GM18867 (cell line): ENCODE results near the gene CARD16.
"Not testable (repeated sequence)": the region's sequence is repeated elsewhere in the genome, so short reads cannot be mapped to it uniquely, and the experiment has no call there.

Source experiments
- ATAC-seq: cut with Tn5 transposase; IDR thresholded peaks from one replicate; pipeline ENCODE4 v1.9.1; 2021; ENCODE audit warnings: mild to moderate bottlenecking, moderate library complexity; ENCODE audit not compliant: unreplicated experiment

Gene CARD16

GRCh38 chr11:105044557-105045524, at the start of gene CARD16:
Gene CARD16 (minus strand): TSS chr11:105045335. CDS start chr11:105045297, 38 bp downstream.
- peak; percentile 100 for ATAC-seq

- ATAC-seq, result no peak
Observed at GRCh38 chr11:105092256-105093239, 47.4 kb upstream of the CARD16 start.

GRCh38 chr11:105081412-105082150, 36.4 kb upstream of the CARD16 start:
- ATAC-seq, result no peak

- not testable (repeated sequence) for ATAC-seq
Observed at GRCh38 chr11:105080171-105080906, 35.2 kb upstream of the CARD16 start.

GRCh38 chr11:105078283-105078682, 33.1 kb upstream of the CARD16 start:
- ATAC-seq, result no peak

- peak; percentile 56 for ATAC-seq
Observed at GRCh38 chr11:105077141-105077790, 32.1 kb upstream of the CARD16 start.

GRCh38 chr11:105074166-105074530, 29.0 kb upstream of the CARD16 start:
- ATAC-seq, result no peak

GRCh38 chr11:105073456-105074165, 28.5 kb upstream of the CARD16 start:
- ATAC-seq, result no peak

- ATAC-seq, result not testable (repeated sequence)
Observed at GRCh38 chr11:105072080-105072479, 26.9 kb upstream of the CARD16 start.

GRCh38 chr11:105071089-105071732, 26.1 kb upstream of the CARD16 start:
- no peak for ATAC-seq

GRCh38 chr11:105070306-105070705, 25.2 kb upstream of the CARD16 start:
- no peak for ATAC-seq

- ATAC-seq, result not testable (repeated sequence)
Observed at GRCh38 chr11:105069749-105070148, 24.6 kb upstream of the CARD16 start.

GRCh38 chr11:105063245-105063941, 18.3 kb upstream of the CARD16 start:
- ATAC-seq, result not testable (repeated sequence)

- no peak for ATAC-seq
Observed at GRCh38 chr11:105057432-105057831, 12.3 kb upstream of the CARD16 start.

GRCh38 chr11:105056446-105056845, 11.3 kb upstream of the CARD16 start:
- no peak for ATAC-seq

- ATAC-seq, result no peak
Observed at GRCh38 chr11:105054723-105055493, 9.8 kb upstream of the CARD16 start.

GRCh38 chr11:105052487-105052886, 7.4 kb upstream of the CARD16 start:
- ATAC-seq, result no peak
